WTC11 (cell line): ENCODE measurements around the gene TPR. TPM values are rescaled to one million over a fixed set of nuclear protein-coding genes. Genes with fewer than 3 reads are reported as not detected.

Experiments used
- ATAC-seq: fragments of 200-7000 bp; cut with Tn5 transposase; 2 replicates; pipeline ENCODE4 v1.10.0; 2021; ENCODE audit warnings: mild to moderate bottlenecking, moderate library complexity
- CTCF ChIA-PET: fragments of 300-600 bp; sonication (Branson Sonifier 250); formaldehyde crosslinking; loops from one replicate; lab custom pipeline; 2021; ENCODE audit warnings: antibody characterized with exemption; lab: Charles Lee
- POLR2A ChIA-PET: fragments of 350-600 bp; sonication (Branson Sonifier 250); formaldehyde crosslinking; loops from one replicate; lab custom pipeline; 2021; ENCODE audit warnings: antibody characterized with exemption; lab: Charles Lee
- DNase-seq: peaks from one replicate; pipeline ENCODE4 v3.0.0; 2021; ENCODE audit warnings: low spot score
- H3K27ac Mint-ChIP-seq: 2 replicates; pipeline ENCODE4 v1.8.0; 2021; ENCODE audit warnings: mixed read lengths
- H3K27me3 Mint-ChIP-seq: 2 replicates; pipeline ENCODE4 v1.8.0; 2021; ENCODE audit warnings: low read depth, mild to moderate bottlenecking, moderate library complexity, mixed read lengths
- H3K36me3 Mint-ChIP-seq: 2 replicates; pipeline ENCODE4 v1.8.0; 2021; ENCODE audit warnings: mixed read lengths
- H3K4me1 Mint-ChIP-seq: 2 replicates; pipeline ENCODE4 v1.8.0; 2022; ENCODE audit warnings: mixed read lengths
- H3K4me3 Mint-ChIP-seq: 2 replicates; pipeline ENCODE4 v1.8.0; 2021; ENCODE audit warnings: mild to moderate bottlenecking, moderate library complexity, mixed read lengths
- H3K9me3 Mint-ChIP-seq: 2 replicates; pipeline ENCODE4 v1.8.0; 2021; ENCODE audit warnings: mixed read lengths
- AR ChIP-seq: fragments of 250-450 bp; sonication (Bioruptor Pico); IDR thresholded peaks from 2 replicates; pipeline ENCODE4 v1.9.0; 2021; ENCODE audit warnings: mild to moderate bottlenecking
- ARID4B ChIP-seq: sonication (generic); formaldehyde crosslinking; IDR thresholded peaks from 2 replicates; pipeline ENCODE4 v1.8.0; 2023; ENCODE audit warnings: missing genetic modification reagents, mild to moderate bottlenecking, borderline replicate concordance
- ATF2 ChIP-seq: sonication (generic); formaldehyde crosslinking; IDR thresholded peaks from 2 replicates; pipeline ENCODE4 v1.8.1; 2022; ENCODE audit warnings: low read depth, missing genetic modification reagents, borderline replicate concordance
- CREM ChIP-seq: sonication (generic); formaldehyde crosslinking; IDR thresholded peaks from 2 replicates; pipeline ENCODE4 v1.8.1; 2022; ENCODE audit warnings: mild to moderate bottlenecking, missing genetic modification reagents, moderate library complexity
- FOXK1 ChIP-seq: sonication (generic); formaldehyde crosslinking; IDR thresholded peaks from 2 replicates; pipeline ENCODE4 v1.8.0; 2022; ENCODE audit warnings: mild to moderate bottlenecking, moderate library complexity, missing genetic modification reagents
- GRHL2 ChIP-seq: fragments of 250-450 bp; sonication (Bioruptor Pico); IDR thresholded peaks from 2 replicates; pipeline ENCODE4 v1.8.0; 2022; ENCODE audit warnings: mild to moderate bottlenecking, moderate library complexity; ENCODE audit not compliant: insufficient replicate concordance, severe bottlenecking
- GTF2I ChIP-seq: fragments of 250-450 bp; sonication (Bioruptor Pico); conservative IDR thresholded peaks from 2 replicates; pipeline ENCODE4 v1.4.0; 2021; ENCODE audit warnings: mild to moderate bottlenecking
- HMGXB4 ChIP-seq: sonication (generic); formaldehyde crosslinking; IDR thresholded peaks from 2 replicates; pipeline ENCODE4 v1.8.1; 2023; ENCODE audit warnings: mild to moderate bottlenecking, moderate library complexity, missing genetic modification reagents
- IRF2 ChIP-seq: sonication (generic); formaldehyde crosslinking; IDR thresholded peaks from 2 replicates; pipeline ENCODE4 v1.8.0; 2022; ENCODE audit warnings: low read depth, missing genetic modification reagents, borderline replicate concordance
- KAT7 ChIP-seq: sonication (generic); formaldehyde crosslinking; IDR thresholded peaks from 2 replicates; pipeline ENCODE4 v1.8.1; 2023; ENCODE audit warnings: missing genetic modification reagents, mild to moderate bottlenecking, borderline replicate concordance
- MAX ChIP-seq: sonication (generic); formaldehyde crosslinking; IDR thresholded peaks from 2 replicates; pipeline ENCODE4 v1.8.0; 2022; ENCODE audit warnings: mild to moderate bottlenecking, missing genetic modification reagents
- OVOL2 ChIP-seq: fragments of 250-450 bp; sonication (Bioruptor Pico); IDR thresholded peaks from 2 replicates; pipeline ENCODE4 v1.9.0; 2021; ENCODE audit warnings: mild to moderate bottlenecking, borderline replicate concordance
- RORB ChIP-seq: fragments of 250-450 bp; sonication (Bioruptor Pico); IDR thresholded peaks from 2 replicates; pipeline ENCODE4 v1.9.0; 2021; ENCODE audit warnings: mild to moderate bottlenecking
- SMAD4 ChIP-seq: sonication (generic); formaldehyde crosslinking; IDR thresholded peaks from 2 replicates; pipeline ENCODE4 v1.8.0; 2022; ENCODE audit warnings: mild to moderate bottlenecking, missing genetic modification reagents
- SOX15 ChIP-seq: fragments of 250-450 bp; sonication (Bioruptor Pico); IDR thresholded peaks from 2 replicates; pipeline ENCODE4 v1.9.0; 2021; ENCODE audit warnings: mild to moderate bottlenecking
- ZBTB21 ChIP-seq: sonication (generic); formaldehyde crosslinking; IDR thresholded peaks from 2 replicates; pipeline ENCODE4 v1.8.1; 2023; ENCODE audit warnings: mild to moderate bottlenecking, missing genetic modification reagents, borderline replicate concordance
- ZNF671 ChIP-seq: fragments of 250-450 bp; sonication (Bioruptor Pico); IDR thresholded peaks from 2 replicates; pipeline ENCODE4 v1.8.0; 2021; ENCODE audit warnings: mild to moderate bottlenecking
- total RNA-seq: library from RNA; stranded (reverse); gene quantifications from 3 replicates; pipeline ENCODE4 v1.2.3, GENCODE V29; 2021

TPR gene
- total RNA-seq, 1 experiment from 2014 or later: 119 TPM

GRCh38 chr1:186420311-186420710 lies 45.3 kb upstream of the TPR start (continued):
- TF ChIP-seq OVOL2 (CRISPR knock-in tag) (no peak), AR (no peak), ATF2 (CRISPR knock-in tag) (no peak), IRF2 (CRISPR knock-in tag) (no peak), FOXK1 (CRISPR knock-in tag) (no peak), RORB (CRISPR knock-in tag) (no peak), ARID4B (no peak), ZNF671 (CRISPR knock-in tag) (no peak), KAT7 (no peak), ZBTB21 (CRISPR knock-in tag) (no peak), CREM (no peak), SMAD4 (CRISPR knock-in tag) (no peak), HMGXB4 (CRISPR knock-in tag) (no peak), GRHL2 (no peak)

- no peak for TF ChIP-seq SOX15
- no peak for TF ChIP-seq MAX (CRISPR knock-in tag)
- TF ChIP-seq GTF2I (CRISPR knock-in tag): no peak
- Mint-ChIP-seq H3K36me3 (peaks cover 22% of the 10 kb centered on the region), H3K27me3 (no peaks in the 10 kb centered on the region), H3K9me3 (no peaks in the 10 kb centered on the region), H3K4me1 (no peaks in the 10 kb centered on the region), H3K4me3 (no peak overlapping the region), H3K27ac (no peak overlapping the region)
- ChIA-PET CTCF (interaction anchor here (0.9 kb wide), 1 partner anchor 14 kb away, joined by 3 read pairs; no protein-coding TSS in a partner anchor), POLR2A (no interaction called here)
- DNase-seq (no peak), ATAC-seq (no peak)
Measured at GRCh38 chr1:186418503-186418902, 43.5 kb upstream of the TPR start.
